ENCODE results near the gene DEDD2.

DEDD2 gene

DNA sequence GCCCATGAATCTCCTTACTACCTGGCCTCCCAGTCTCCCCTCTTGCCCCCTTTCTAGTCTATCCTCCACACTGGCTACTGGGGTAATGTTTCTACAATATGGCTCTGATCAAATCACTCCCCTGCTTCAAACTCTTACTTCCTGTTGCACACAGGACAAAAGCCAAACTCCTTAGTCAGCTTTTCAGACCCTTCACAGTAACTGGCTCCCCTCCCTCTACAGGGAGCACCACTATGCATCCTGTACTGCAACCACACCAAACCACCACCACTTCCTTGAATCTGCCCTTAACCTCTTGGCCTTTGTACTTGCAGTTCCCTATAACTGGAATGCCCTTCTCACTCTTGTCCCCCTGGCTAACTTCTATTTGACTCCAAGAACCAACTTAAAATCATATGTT lies 32.2 kb downstream of the DEDD2 start:
- H3K4me3 ChIP-seq (ENCODE audit: low read depth in 1 of 2, low read length in 2 of 2) = no peak overlapping the region
- peaks cover 4 to 20% of the 10 kb centered on the region in 2 donors for H3K27me3 ChIP-seq (ENCODE audit: control insufficient read depth in 1 of 2, insufficient read depth in 2 of 2, low read length in 2 of 2)
- no peaks in the 10 kb centered on the region for H3K36me3 ChIP-seq (ENCODE audit: insufficient read depth, low read length)
- H3K9ac ChIP-seq (ENCODE audit: low read length) = no peak overlapping the region
- no peaks in the 10 kb centered on the region for H3K9me3 ChIP-seq (ENCODE audit: low read length)
- no peak overlapping the region for H3K27ac ChIP-seq (ENCODE audit: low read depth, low read length)
- H3K4me1 ChIP-seq (ENCODE audit: insufficient read depth, low read length) = peaks cover 4% of the 10 kb centered on the region

DNA sequence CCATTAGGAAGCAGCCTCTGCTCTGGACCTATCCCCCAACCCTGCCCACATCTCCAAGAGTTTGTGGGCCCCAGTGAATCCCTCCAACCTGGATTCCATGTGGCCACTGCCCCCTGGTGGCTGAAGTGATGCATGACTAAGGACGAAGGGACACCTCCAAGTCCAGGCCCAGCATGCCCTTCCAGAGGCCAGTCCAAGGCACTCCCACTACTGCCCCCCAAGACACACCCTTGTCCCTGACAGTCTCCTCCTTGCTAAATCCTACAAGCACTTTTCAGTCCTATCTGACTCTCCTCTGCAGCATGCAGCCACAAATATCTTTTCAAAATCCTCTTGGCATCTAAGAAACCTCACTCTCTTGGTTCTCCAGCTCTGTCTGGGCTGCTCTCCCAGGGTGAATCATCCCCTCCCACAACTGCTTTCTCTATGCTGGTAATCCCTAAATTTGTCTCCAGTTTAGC lies 33.0 kb downstream of the DEDD2 start:
- no peak overlapping the region for H3K9ac ChIP-seq (ENCODE audit: low read length)
- H3K27me3 ChIP-seq (ENCODE audit: control insufficient read depth in 1 of 2, insufficient read depth in 2 of 2, low read length in 2 of 2) = peaks cover 13 to 29% of the 10 kb centered on the region in 2 donors
- H3K4me3 ChIP-seq (ENCODE audit: low read depth in 1 of 2, low read length in 2 of 2) = no peak overlapping the region
- H3K4me1 ChIP-seq (ENCODE audit: insufficient read depth, low read length) = peaks cover 4% of the 10 kb centered on the region
- H3K27ac ChIP-seq (ENCODE audit: low read depth, low read length) = no peak overlapping the region
- no peaks in the 10 kb centered on the region for H3K36me3 ChIP-seq (ENCODE audit: insufficient read depth, low read length)
- H3K9me3 ChIP-seq (ENCODE audit: low read length) = no peaks in the 10 kb centered on the region

DNA sequence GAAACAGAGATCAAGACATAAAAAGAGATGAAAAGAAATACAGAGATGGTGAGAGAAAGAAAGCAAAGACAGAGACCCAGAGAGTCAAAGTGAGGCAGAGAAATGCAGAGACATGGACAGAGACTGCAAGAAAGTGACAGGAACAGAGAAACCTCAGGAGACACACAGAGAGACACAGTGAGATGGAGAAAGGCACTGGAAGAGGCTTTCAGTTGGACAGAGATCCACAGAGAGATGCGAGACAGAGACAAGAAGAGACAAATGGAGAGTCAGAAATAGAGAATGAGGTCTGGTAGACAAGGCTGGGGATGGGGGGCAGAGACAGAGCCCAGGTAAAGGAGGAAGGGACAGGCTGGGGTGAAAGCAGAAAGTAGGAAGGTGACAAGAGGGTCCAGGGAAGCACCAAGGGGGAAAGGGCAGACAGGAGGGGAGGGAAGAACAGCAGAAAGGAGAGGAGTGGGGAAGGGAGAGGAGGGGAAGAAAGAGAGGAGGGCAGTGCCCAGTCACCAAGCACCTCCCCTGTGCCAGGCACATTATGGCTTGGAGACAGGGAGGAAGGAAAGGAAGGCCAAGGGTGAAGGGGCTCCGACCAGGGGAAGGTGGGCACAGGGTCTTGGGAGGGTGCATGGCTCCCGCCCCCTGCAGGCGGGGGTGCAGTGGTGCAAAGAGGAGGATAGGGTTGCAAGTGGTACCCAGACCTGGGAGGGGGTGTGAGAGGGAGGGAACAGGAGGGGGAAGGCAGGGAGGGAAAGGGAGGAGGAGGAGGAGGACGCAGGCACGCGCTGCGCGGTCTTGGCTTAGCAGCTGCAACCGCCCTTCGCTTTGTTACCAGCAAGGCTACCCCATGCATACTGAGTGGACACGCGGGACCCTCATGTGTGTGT lies 38.4 kb downstream of the DEDD2 start:
- peaks cover 33 to 72% of the 10 kb centered on the region in 2 donors for H3K27me3 ChIP-seq (ENCODE audit: control insufficient read depth in 1 of 2, insufficient read depth in 2 of 2, low read length in 2 of 2)
- no peak overlapping the region for H3K27ac ChIP-seq (ENCODE audit: low read depth, low read length)
- no peaks in the 10 kb centered on the region for H3K36me3 ChIP-seq (ENCODE audit: insufficient read depth, low read length)
- H3K9ac ChIP-seq (ENCODE audit: low read length) = no peak overlapping the region
- peaks cover 13% of the 10 kb centered on the region for H3K4me1 ChIP-seq (ENCODE audit: insufficient read depth, low read length)
- no peaks in the 10 kb centered on the region for H3K9me3 ChIP-seq (ENCODE audit: low read length)
- no peak overlapping the region for H3K4me3 ChIP-seq (ENCODE audit: low read depth in 1 of 2, low read length in 2 of 2)

DNA sequence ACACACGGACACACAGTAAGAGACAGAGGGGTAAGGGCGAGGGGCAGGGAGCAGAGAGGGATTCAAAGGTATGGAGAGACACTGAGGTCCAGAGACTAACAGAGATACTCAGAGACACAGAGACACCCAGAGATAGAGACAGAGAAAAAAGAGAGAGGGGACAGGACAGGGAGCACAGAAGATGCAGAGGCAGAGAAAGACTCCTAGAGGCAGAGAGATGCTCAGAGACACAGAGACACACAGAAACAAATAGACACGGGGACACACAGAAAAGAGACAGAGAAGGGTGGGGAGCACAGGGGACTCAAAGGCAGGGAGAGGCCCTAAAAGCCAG lies 39.8 kb downstream of the DEDD2 start:
- Histone ChIP-seq H3K27ac (ENCODE audit: low read depth, low read length) (no peak overlapping the region), H3K27me3 (ENCODE audit: control insufficient read depth in 1 of 2, insufficient read depth in 2 of 2, low read length in 2 of 2) (peaks cover 33 to 78% of the 10 kb centered on the region in 2 donors), H3K4me1 (ENCODE audit: insufficient read depth, low read length) (peaks cover 13% of the 10 kb centered on the region), H3K36me3 (ENCODE audit: insufficient read depth, low read length) (no peaks in the 10 kb centered on the region), H3K9ac (ENCODE audit: low read length) (no peak overlapping the region), H3K4me3 (ENCODE audit: low read depth in 1 of 2, low read length in 2 of 2) (no peak overlapping the region), H3K9me3 (ENCODE audit: low read length) (no peaks in the 10 kb centered on the region)

DNA sequence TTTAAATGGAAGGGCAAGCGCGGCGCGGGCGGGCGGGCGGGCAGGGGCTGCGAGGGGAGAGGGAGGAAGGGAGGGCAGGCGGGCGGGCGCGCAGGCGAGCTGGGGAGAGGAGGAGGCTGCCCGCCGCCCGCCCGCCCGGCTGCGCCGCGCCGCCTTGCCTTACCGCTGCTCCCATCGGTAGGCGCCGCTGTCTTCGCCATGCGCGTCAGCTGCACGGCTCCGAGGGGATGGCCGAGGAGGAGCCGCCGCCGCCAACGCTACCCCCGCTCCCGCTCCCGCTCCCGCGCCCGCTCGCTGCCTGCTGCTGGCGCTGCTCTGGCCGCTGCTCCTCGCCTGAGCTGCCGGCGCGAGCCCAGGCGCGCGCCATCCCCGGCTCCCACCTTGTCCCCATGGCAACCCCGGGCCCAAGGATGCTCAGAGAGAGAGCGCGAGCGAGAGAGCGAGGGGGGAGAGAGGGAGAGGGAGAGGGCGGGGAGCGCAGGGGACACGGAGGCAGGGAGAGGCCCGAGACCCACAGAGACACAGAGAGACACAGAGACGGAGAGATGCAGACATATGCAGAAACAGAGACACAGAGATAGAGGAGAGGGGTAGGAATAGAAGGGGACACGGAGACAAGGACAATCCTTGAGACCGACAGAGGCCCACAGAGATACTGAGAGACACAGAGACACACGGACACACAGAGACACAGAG lies 40.3 kb downstream of the DEDD2 start:
- no peaks in the 10 kb centered on the region for H3K36me3 ChIP-seq (ENCODE audit: insufficient read depth, low read length)
- no peaks in the 10 kb centered on the region for H3K9me3 ChIP-seq (ENCODE audit: low read length)
- H3K27ac ChIP-seq (ENCODE audit: low read depth, low read length) = no peak overlapping the region
- peaks cover 13% of the 10 kb centered on the region for H3K4me1 ChIP-seq (ENCODE audit: insufficient read depth, low read length)
- peaks cover 33 to 75% of the 10 kb centered on the region in 2 donors for H3K27me3 ChIP-seq (ENCODE audit: control insufficient read depth in 1 of 2, insufficient read depth in 2 of 2, low read length in 2 of 2)
- H3K4me3 ChIP-seq (ENCODE audit: low read depth in 1 of 2, low read length in 2 of 2) = peak overlapping the region in 1 of 2 donors; percentile 13
- H3K9ac ChIP-seq (ENCODE audit: low read length) = no peak overlapping the region

DNA sequence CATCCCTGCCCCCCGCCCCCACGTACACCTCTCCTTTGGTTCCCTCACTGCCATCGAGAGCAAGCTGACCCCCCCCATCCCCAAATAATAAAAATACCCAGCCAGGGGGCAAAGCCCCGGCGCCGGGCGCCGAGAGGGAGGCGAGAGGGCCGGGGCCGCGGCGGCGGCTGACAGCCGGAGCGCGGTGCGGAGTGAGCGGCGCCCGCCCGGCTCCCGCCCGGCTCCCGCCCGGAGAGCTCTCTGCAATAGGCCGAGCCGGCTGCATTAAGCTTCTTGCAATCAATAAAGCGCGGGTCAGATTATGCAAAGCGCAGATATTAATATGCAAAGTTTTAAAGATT lies 40.9 kb downstream of the DEDD2 start:
- H3K9ac ChIP-seq (ENCODE audit: low read length) = no peak overlapping the region
- H3K27ac ChIP-seq (ENCODE audit: low read depth, low read length) = no peak overlapping the region
- no peaks in the 10 kb centered on the region for H3K9me3 ChIP-seq (ENCODE audit: low read length)
- H3K4me1 ChIP-seq (ENCODE audit: insufficient read depth, low read length) = peaks cover 13% of the 10 kb centered on the region
- no peaks in the 10 kb centered on the region for H3K36me3 ChIP-seq (ENCODE audit: insufficient read depth, low read length)
- H3K4me3 ChIP-seq (ENCODE audit: low read depth in 1 of 2, low read length in 2 of 2) = peak overlapping the region; percentile 5 to 43
- H3K27me3 ChIP-seq (ENCODE audit: control insufficient read depth in 1 of 2, insufficient read depth in 2 of 2, low read length in 2 of 2) = peaks cover 33 to 73% of the 10 kb centered on the region in 2 donors

DNA sequence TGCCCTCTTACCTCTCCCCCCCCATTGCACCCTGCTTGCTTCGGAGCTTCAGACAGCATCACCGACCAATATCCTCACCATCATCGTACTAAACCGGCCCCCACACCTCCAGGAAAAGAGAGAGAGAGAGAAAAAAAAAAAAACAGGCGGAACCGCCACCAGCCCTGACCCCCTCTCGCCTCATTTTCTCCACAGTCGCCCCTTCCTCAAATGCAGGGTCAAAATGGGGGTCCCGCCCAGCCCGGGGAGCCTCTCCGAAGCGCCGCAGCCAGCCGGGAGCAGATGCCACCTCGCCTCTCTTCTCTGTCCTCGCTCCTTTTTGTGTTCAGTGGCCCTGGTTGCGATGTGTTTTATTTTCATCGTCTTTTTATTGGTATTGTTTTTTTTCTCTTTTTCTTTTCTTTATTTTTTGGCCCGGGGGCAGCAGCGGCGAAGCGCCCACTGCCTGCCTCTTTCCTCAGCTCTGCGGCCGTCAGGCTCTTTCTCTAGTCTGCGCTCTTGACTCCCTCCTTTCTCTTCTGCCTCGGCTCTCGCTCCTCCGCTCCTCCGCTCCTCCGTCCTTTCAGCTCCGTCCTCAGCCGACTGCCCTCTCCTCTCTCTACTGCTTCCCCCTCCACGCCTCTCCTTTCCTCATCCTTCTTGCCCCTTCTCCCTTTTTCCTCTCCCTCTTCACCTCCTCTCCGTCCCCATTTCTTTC lies 41.4 kb downstream of the DEDD2 start:
- no peaks in the 10 kb centered on the region for H3K9me3 ChIP-seq (ENCODE audit: low read length)
- H3K27ac ChIP-seq (ENCODE audit: low read depth, low read length) = no peak overlapping the region
- H3K27me3 ChIP-seq (ENCODE audit: control insufficient read depth in 1 of 2, insufficient read depth in 2 of 2, low read length in 2 of 2) = peaks cover 33 to 71% of the 10 kb centered on the region in 2 donors
- peaks cover 13% of the 10 kb centered on the region for H3K4me1 ChIP-seq (ENCODE audit: insufficient read depth, low read length)
- H3K4me3 ChIP-seq (ENCODE audit: low read depth in 1 of 2, low read length in 2 of 2) = peak overlapping the region; percentile 5 to 43
- H3K9ac ChIP-seq (ENCODE audit: low read length) = no peak overlapping the region
- no peaks in the 10 kb centered on the region for H3K36me3 ChIP-seq (ENCODE audit: insufficient read depth, low read length)

DNA sequence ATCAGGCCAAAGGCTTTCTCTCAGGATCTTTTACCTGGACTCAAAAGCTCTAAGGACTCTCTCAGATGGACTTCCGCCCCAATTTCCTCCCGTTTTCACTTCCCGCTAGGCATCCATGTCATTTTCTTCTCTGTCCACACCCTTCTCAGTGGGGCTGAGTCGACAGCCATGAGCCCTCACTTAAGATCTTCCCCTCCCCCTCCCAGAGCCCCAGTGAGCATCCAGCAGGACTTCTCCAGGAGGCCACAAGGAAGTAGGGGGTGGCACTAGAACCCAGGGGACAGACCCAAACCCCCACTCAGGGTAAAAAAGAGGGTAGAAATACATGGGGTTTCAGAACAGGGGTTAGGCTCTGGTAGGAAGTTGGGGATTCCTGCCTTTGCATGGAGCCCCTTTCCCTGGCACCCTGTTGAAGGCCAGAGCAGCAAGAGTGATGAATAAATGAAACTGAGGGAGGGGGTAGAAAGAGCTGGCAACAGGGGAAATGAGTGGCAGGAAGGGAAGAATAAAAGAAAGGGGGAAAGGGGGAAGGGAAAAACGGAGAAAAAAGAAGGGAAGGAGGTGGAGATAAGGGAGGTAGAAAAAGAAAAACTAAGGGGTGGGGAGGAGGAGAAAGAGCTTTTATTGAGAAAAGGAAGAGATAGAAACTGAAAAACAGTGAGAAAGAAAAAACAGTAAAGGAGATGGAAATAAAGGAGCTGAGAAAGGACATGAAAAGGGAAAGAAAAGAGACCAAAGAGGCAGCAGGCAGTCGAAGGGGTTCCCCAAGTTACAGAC lies 42.3 kb downstream of the DEDD2 start:
- Histone ChIP-seq H3K36me3 (ENCODE audit: insufficient read depth, low read length) (no peaks in the 10 kb centered on the region), H3K9me3 (ENCODE audit: low read length) (no peaks in the 10 kb centered on the region), H3K9ac (ENCODE audit: low read length) (no peak overlapping the region), H3K27ac (ENCODE audit: low read depth, low read length) (no peak overlapping the region), H3K27me3 (ENCODE audit: control insufficient read depth in 1 of 2, insufficient read depth in 2 of 2, low read length in 2 of 2) (peaks cover 28 to 62% of the 10 kb centered on the region in 2 donors), H3K4me1 (ENCODE audit: insufficient read depth, low read length) (peaks cover 13% of the 10 kb centered on the region), H3K4me3 (ENCODE audit: low read depth in 1 of 2, low read length in 2 of 2) (no peak overlapping the region)

DNA sequence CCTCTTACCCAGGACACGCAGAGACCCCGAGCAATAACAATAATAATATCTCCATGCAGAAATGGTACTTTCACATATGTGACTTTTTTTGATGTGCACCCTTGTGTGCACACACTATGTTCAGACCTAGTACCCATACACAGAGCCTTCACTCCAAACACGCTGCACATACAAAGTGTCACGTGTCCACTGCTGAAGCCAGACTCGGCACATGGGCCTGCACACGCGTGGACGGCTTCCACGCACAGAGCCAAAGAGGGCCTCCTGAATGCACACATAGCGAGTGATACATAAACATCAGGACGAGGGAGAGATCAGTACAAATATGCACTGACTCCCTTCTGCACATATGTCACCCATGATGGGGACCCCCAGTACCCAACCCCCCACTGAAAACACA lies 43.3 kb downstream of the DEDD2 start:
- Histone ChIP-seq H3K27ac (ENCODE audit: low read depth, low read length) (no peak overlapping the region), H3K9ac (ENCODE audit: low read length) (no peak overlapping the region), H3K4me3 (ENCODE audit: low read depth in 1 of 2, low read length in 2 of 2) (no peak overlapping the region), H3K27me3 (ENCODE audit: control insufficient read depth in 1 of 2, insufficient read depth in 2 of 2, low read length in 2 of 2) (peaks cover 18 to 56% of the 10 kb centered on the region in 2 donors), H3K4me1 (ENCODE audit: insufficient read depth, low read length) (peaks cover 13% of the 10 kb centered on the region), H3K9me3 (ENCODE audit: low read length) (no peaks in the 10 kb centered on the region), H3K36me3 (ENCODE audit: insufficient read depth, low read length) (no peaks in the 10 kb centered on the region)

DNA sequence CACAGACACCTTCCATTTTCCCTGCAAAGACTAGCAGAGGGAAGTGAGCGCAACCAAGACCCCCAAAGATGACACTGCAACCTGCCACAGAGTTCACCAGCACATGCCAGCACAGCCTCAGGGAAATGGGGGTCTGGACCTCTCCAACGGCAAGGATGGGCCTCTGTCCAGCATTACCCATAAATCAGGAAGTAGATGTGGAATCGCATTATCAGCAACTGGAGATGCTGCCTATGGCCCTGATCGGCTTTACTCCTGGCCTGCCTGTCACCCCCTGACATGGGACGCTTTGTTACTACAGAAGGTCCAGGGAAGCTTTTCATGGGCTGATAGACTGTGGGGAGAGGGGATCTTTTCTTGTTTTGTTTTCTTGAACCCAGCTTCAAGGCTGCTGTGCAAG lies 43.8 kb downstream of the DEDD2 start:
- no peaks in the 10 kb centered on the region for H3K9me3 ChIP-seq (ENCODE audit: low read length)
- H3K9ac ChIP-seq (ENCODE audit: low read length) = no peak overlapping the region
- H3K4me1 ChIP-seq (ENCODE audit: insufficient read depth, low read length) = peaks cover 13% of the 10 kb centered on the region
- no peaks in the 10 kb centered on the region for H3K36me3 ChIP-seq (ENCODE audit: insufficient read depth, low read length)
- no peak overlapping the region for H3K27ac ChIP-seq (ENCODE audit: low read depth, low read length)
- H3K4me3 ChIP-seq (ENCODE audit: low read depth in 1 of 2, low read length in 2 of 2) = no peak overlapping the region
- peaks cover 13 to 51% of the 10 kb centered on the region in 2 donors for H3K27me3 ChIP-seq (ENCODE audit: control insufficient read depth in 1 of 2, insufficient read depth in 2 of 2, low read length in 2 of 2)

DNA sequence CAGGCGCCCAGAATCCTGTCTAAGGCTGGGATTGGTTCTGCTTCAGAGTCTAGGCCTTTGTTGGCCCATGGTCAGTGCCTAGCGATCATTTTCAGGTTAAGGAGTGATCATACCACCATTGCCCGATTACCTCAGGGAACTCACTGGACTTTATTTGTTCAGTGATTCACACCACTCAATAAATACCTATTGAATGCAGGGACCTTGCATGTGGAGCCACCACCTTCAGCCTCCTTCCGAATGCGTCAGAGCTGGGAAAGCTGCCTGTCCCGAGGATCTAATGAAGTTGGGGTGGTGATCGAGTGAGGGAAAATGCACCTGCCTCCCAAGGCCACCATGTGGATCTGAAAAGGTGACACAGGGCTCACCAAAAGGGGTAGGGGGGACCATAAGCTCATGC lies 45.2 kb downstream of the DEDD2 start:
- H3K9ac ChIP-seq (ENCODE audit: low read length) = no peak overlapping the region
- H3K27ac ChIP-seq (ENCODE audit: low read depth, low read length) = no peak overlapping the region
- peaks cover 8 to 37% of the 10 kb centered on the region in 2 donors for H3K27me3 ChIP-seq (ENCODE audit: control insufficient read depth in 1 of 2, insufficient read depth in 2 of 2, low read length in 2 of 2)
- H3K4me1 ChIP-seq (ENCODE audit: insufficient read depth, low read length) = peaks cover 9% of the 10 kb centered on the region
- no peaks in the 10 kb centered on the region for H3K9me3 ChIP-seq (ENCODE audit: low read length)
- no peaks in the 10 kb centered on the region for H3K36me3 ChIP-seq (ENCODE audit: insufficient read depth, low read length)
- H3K4me3 ChIP-seq (ENCODE audit: low read depth in 1 of 2, low read length in 2 of 2) = no peak overlapping the region
